Islet of Langerhans (tissue), 1 donor: ENCODE results near the gene PITPNC1.
"Not testable (repeated sequence)": the region's sequence is repeated elsewhere in the genome, so short reads cannot be mapped to it uniquely, and the experiment has no call there.

Experiments used
- FAIRE-seq: peaks from one replicate; lab custom pipeline; 2011; peaks lifted over from hg19 to GRCh38; lab: Jason Lieb, UNC

PITPNC1 gene

GRCh38 chr17:67696853-67697498 lies 319.9 kb downstream of the PITPNC1 start:
- FAIRE-seq = no peak

GRCh38 chr17:67700037-67700724 lies 323.1 kb downstream of the PITPNC1 start:
- FAIRE-seq = no peak

GRCh38 chr17:67700725-67701119 lies 323.6 kb downstream of the PITPNC1 start:
- no peak for FAIRE-seq

GRCh38 chr17:67702861-67703260 lies 325.8 kb downstream of the PITPNC1 start:
- FAIRE-seq = not testable (repeated sequence)

GRCh38 chr17:67707442-67707841 lies 330.4 kb downstream of the PITPNC1 start:
- FAIRE-seq = no peak

GRCh38 chr17:67708378-67708777 lies 331.3 kb downstream of the PITPNC1 start:
- FAIRE-seq = no peak

- no peak for FAIRE-seq
Measured at GRCh38 chr17:67711916-67712315, 334.8 kb downstream of the PITPNC1 start.

GRCh38 chr17:67712375-67712774 lies 335.3 kb downstream of the PITPNC1 start:
- no peak for FAIRE-seq

- FAIRE-seq = no peak
Measured at GRCh38 chr17:67713169-67713568, 336.1 kb downstream of the PITPNC1 start.

GRCh38 chr17:67716405-67716798 lies 339.3 kb downstream of the PITPNC1 start:
- no peak for FAIRE-seq

GRCh38 chr17:67717192-67717623 lies 340.1 kb downstream of the PITPNC1 start:
- FAIRE-seq = no peak

- no peak for FAIRE-seq
Measured at GRCh38 chr17:67717624-67718324, 340.7 kb downstream of the PITPNC1 start, which contains the start of gene NOL11. Gene NOL11, plus strand, starts transcription at chr17:67717936. Its CDS starts 12 bp downstream, at chr17:67717948.

GRCh38 chr17:67718325-67718941 lies 341.4 kb downstream of the PITPNC1 start:
- FAIRE-seq = no peak

- no peak for FAIRE-seq
Measured at GRCh38 chr17:67725373-67725791, 348.3 kb downstream of the PITPNC1 start.

GRCh38 chr17:67725807-67726206 lies 348.7 kb downstream of the PITPNC1 start:
- no peak for FAIRE-seq

- FAIRE-seq = not testable (repeated sequence)
Measured at GRCh38 chr17:67727152-67728039, 350.3 kb downstream of the PITPNC1 start.

- no peak for FAIRE-seq
Measured at GRCh38 chr17:67729903-67730302, 352.8 kb downstream of the PITPNC1 start.

GRCh38 chr17:67730731-67731130 lies 353.6 kb downstream of the PITPNC1 start:
- FAIRE-seq = no peak

GRCh38 chr17:67733449-67733848 lies 356.4 kb downstream of the PITPNC1 start:
- no peak for FAIRE-seq

- no peak for FAIRE-seq
Measured at GRCh38 chr17:67737145-67737544, 360.1 kb downstream of the PITPNC1 start.

- no peak for FAIRE-seq
Measured at GRCh38 chr17:67742025-67742424, 364.9 kb downstream of the PITPNC1 start.
